G401.6 (cell line): ENCODE data around the gene AGPAT4.
"Not testable (repeated sequence)": the region's sequence is repeated elsewhere in the genome, so short reads cannot be mapped to it uniquely, and the experiment has no call there.

Source experiments
- FAIRE-seq: peaks from 2 replicates; lab custom pipeline; 2012; peaks lifted over from hg19 to GRCh38; lab: Jason Lieb, UNC

The AGPAT4 gene

GRCh38 chr6:161138543-161139303 is 135.1 kb downstream of the AGPAT4 start:
- FAIRE-seq = no peak

DNA sequence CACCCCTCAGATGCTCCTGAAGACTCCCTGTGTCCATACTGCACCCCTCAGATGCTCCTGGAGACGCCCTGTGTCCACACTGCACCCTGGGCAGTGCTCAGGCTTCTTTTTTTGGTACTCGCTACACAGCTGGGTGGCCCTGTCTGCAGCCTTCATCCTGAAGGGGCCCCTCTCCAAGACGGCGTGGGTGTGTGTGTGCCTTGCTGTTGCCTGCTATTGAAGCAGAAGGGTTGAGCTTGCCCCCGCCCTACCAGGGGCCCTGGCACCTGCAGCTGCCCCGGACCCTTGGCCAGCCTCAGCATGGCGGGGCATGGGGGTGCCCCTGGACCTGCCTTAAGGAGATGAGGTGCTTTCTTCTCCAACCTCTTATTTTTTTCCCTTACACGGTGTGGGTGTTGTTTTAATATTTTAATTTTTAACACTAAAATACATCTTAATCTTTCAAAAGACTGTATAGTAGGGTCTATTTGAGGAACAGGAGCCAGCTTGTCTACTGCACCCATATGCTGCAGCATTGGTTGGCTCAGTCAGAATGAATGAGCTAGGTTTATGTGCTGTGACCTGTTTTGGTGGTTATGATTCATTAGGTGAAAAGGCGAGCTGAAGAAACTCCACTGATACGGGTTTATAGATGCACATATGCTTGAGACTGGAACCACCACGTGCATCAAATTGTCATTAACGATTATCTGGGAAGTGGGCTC is 135.9 kb downstream of the AGPAT4 start:
- no peak for FAIRE-seq

DNA sequence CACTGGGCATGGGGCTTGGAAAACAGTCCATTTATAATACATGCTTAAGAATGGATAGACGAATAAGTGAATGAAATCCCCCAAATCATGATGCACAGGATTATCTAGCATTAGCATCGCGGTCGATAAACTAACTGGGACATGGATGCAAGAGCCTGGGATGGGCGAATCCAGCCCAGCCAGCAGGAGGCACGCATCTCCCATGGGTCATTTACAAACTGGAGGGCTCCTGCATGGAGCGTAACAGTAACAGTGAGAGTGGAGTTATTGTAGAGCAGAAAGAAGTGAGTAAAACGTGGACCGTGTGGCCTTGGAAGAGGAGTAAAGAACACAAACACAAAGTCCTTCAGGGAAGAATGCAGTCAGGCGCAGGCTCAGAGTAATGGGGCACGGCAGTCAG is 136.5 kb downstream of the AGPAT4 start:
- no peak for FAIRE-seq

DNA sequence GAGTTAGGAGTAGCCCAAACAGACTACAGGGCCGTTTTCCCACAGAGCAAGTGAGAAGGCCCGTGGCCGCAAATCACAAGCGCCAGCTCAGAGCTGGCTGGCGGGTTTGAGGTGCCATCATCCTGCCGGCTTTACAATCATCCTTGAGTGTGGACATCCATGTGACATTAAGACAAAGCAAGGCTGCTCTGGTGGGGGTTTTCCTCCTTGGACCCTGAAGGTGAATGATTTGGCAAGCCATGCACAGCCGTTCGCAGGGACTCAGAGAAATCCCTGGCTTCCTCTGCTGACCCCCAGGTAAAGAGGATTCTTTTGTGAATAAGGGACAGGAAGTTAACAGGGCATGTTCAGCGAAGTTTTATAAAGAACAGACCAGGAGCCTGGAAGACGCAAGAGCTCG is 137.2 kb downstream of the AGPAT4 start:
- no peak for FAIRE-seq

- no peak for FAIRE-seq
Measured at GRCh38 chr6:161135695-161136591, 137.9 kb downstream of the AGPAT4 start.

DNA sequence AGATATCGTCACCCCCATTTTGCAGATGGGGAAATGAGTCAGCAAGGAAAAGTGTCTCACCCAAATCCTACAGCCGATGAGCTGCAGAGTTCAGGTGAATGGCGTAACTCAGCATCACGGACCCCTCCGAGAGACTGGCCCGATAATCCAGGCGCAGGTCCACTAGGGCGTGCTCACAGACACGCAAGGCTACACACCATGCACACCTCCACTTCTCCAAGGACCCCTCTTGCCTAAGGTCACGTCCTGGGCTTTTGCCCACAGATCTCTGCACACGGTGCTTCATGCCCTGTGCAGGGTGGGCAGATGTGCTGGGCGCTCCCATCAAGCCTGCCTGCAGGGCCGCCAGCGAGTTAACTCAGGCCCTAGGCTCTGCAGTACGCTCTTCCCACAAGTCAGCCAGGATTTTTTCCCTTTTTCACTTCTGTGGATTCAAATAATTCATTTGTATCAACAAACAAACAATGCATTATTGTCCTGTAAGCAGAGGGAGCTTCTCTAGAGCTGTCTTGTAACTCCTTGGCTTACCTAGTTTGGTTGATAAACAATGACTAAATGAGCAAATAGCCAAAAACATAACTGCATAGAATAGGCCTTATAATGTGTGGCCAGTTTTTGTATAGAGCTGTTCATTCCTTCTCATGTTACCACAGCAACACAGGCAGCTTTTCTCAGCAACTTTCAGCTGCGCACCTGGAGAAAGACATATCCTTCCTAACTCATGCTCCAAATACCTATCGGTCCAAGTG is 139.1 kb downstream of the AGPAT4 start:
- FAIRE-seq = no peak

GRCh38 chr6:161133963-161134362 is 139.9 kb downstream of the AGPAT4 start:
- FAIRE-seq = no peak

DNA sequence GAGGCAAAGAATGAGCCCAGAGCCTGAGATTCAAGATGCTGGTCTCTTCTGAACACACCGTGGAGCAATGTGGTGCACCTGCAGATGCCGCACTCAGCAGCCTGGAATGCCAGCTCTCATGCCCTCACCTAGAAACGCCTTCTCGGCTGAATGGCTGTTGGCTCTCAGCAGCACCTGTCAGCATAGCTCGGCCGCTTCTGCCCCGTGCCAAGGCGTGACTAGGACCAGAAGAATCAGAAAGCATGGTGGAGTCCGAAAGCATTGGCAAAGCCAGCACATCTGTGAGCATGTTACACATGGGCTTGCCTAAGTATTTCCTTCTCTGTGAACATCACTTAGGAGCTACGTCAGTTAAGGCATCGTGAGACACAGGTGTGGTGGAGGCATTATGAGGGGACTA is 141.5 kb downstream of the AGPAT4 start:
- no peak for FAIRE-seq

GRCh38 chr6:161130967-161131766 is 142.7 kb downstream of the AGPAT4 start:
- FAIRE-seq = no peak

DNA sequence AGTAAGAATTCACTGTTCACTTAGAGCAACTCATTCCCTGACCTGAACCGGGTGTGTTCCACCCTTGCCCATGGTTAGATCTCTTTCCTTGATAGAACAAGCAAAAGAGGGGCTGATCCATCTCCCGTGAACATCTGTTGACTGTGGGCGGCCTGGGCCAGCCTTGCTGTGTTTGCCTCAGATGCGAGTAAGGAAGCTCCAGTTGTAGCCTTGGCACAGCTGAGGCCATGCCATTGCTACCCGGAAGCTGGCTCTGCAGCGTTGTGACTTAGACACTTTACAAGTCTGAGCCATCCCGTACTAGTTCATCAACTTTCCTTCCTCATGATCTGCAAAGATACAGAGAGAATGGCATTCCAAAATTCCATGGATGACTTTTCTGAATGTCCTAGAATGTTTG is 143.3 kb downstream of the AGPAT4 start:
- FAIRE-seq = no peak

DNA sequence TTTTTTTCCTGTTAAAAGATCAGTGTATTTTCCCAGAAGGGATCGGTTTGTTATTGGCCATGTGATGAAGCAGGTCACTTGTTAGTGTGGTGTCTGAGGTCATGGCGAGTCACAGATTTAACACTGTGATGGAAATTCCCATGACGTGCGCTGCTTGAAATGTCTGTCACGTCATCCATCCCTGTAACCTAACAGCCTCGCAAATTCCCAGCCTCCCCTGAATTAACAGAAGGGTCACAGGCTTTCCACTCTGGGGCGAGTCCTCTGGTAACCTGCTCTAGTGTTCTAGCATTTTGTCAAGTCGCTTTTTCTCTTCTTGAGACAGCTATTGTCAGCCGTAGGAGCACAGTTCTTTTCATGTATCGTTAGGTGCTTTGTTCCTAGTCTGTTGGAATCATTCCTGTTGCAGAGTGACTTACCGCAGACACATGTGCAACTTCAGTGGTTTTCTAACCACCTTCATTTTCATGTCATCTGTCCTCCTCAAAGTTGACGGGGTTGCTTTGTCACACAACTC is 145.1 kb downstream of the AGPAT4 start:
- FAIRE-seq = no peak

DNA sequence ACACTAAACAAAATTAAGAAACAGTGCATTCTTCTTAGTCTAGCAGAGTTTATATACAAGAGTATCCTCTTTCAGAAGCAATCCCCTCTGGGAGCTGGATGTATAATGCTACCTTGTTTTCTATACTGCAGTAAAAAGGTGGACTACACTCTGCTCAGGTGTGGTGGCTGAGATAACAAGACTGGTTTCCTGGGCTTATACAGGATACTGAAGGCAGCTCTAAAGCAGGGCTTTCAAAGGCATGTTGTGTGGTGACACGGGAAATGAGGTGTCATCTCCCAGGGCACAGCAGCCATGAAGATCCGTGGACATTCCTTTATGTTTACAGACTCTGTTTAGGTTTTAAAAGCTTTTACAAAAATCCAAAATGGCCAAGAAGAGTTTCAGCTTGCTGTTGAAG is 145.6 kb downstream of the AGPAT4 start:
- FAIRE-seq = no peak

DNA sequence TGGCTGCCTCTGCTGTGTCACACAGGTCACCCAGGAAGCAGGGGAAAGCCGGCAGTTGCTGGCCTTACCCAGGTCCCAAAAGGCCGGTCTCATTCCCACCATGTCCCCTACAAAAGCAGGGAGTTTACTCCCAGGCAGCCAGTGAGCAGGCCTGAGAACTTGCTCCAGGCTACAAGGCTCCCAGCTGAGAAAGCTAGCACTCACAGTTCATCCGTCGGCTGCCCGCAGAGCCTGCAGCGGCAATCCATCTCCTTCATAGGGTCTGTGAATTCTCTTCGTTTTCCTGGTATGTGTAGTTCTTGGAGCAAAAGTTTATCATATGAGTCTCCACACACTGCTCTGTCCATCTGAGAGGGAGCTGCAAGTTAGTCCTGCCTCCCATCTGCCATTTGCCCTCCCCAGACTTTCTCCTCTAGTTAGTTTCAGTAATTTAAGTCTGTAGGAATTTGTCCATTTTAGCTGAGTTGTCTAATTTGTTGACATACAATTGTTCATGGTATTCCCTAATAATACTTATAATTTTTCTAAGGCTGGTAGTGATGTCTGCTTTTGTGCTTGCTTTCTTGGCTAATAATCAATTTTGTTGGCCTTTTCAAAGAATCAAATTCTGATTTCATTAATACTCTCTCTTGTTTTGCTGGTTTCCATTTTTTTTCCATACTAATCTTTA is 146.7 kb downstream of the AGPAT4 start:
- FAIRE-seq = no peak

- no peak for FAIRE-seq
Measured at GRCh38 chr6:161125591-161125990, 148.3 kb downstream of the AGPAT4 start.

- not testable (repeated sequence) for FAIRE-seq
Measured at GRCh38 chr6:161123319-161123718, 150.5 kb downstream of the AGPAT4 start.

DNA sequence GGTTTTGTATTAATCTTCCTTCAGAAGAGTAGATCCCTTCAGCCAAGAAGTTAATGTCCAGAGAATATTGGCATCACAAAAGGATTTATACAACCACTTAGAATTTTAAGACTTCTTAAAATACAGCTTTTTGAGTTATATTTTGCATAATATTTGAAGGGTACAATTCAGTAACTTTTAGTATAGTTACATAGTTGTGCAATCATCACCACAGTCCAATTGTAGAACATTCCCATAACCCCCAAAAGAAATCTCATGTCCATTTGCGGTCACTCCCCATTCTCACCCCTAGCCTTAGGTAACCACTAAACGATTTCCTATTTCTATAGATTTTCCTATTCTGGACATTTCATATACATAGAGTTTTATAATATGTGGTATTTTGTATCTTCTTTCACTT is 155.9 kb downstream of the AGPAT4 start:
- no peak for FAIRE-seq

- no peak for FAIRE-seq
Measured at GRCh38 chr6:161117308-161117707, 156.6 kb downstream of the AGPAT4 start.

GRCh38 chr6:161116554-161116953 is 157.3 kb downstream of the AGPAT4 start:
- FAIRE-seq = no peak

DNA sequence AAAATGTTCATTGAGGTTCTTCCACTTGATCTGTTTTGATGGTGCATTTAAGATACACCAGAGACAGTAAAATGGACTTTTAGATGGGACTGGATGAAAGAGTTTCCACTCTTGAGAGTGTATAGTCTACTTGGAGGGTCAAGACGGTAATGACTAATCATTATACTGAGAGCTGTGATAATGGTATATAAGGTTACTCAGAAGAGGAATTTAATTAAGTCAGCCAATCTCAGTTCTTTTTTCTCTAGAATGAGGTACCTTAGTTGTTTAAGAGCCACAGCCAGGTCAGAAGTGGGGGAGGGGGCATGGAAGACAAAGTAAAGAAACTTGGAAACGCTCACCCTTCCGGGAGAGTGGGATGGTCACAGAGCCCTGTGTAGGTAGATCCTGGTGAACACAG is 158.4 kb downstream of the AGPAT4 start:
- no peak for FAIRE-seq

GRCh38 chr6:161111261-161111660 is 162.6 kb downstream of the AGPAT4 start:
- no peak for FAIRE-seq
